AG08395 (cell line): ENCODE data around the gene LSG1.
A peak's percentile ranks its signal among the peaks of the same experiment; 100 is the strongest.

Experiments used
- DNase-seq: peaks from one replicate; pipeline ENCODE4 v3.0.0; 2012; ENCODE audit warnings: mixed read lengths, low spot score

LSG1 gene

GRCh38 chr3:194686816-194687637, 15.0 kb upstream of the LSG1 start:
- DNase-seq: peak; percentile 41

- DNase-seq: no peak
These were observed 14.4 kb upstream of the LSG1 start for GRCh38 chr3:194686414-194686815.

- DNase-seq: peak; percentile 96
These were observed 13.9 kb upstream of the LSG1 start, which contains the start of gene FAM43A for GRCh38 chr3:194685718-194686413. Gene FAM43A (plus strand): TSS chr3:194685883. CDS start chr3:194686827, 944 bp downstream.

GRCh38 chr3:194685065-194685717, 13.2 kb upstream of the LSG1 start:
- no peak for DNase-seq

GRCh38 chr3:194683380-194683779, 11.4 kb upstream of the LSG1 start:
- DNase-seq: no peak

GRCh38 chr3:194682694-194683310, 10.8 kb upstream of the LSG1 start:
- DNase-seq: peak; percentile 88

- no peak for DNase-seq
These were observed 10.2 kb upstream of the LSG1 start for GRCh38 chr3:194682189-194682693.

GRCh38 chr3:194680888-194681615, 9.1 kb upstream of the LSG1 start:
- no peak for DNase-seq

GRCh38 chr3:194676471-194676870, 4.5 kb upstream of the LSG1 start:
- DNase-seq: no peak

- DNase-seq: no peak
These were observed 3.7 kb upstream of the LSG1 start for GRCh38 chr3:194675680-194676079.

GRCh38 chr3:194675081-194675640, 3.2 kb upstream of the LSG1 start:
- DNase-seq: no peak

GRCh38 chr3:194673761-194674160, 1.8 kb upstream of the LSG1 start:
- no peak for DNase-seq

GRCh38 chr3:194672876-194673275, 885 bp upstream of the LSG1 start:
- DNase-seq: no peak

- DNase-seq: peak; percentile 57
These were observed 486 bp downstream of the LSG1 start for GRCh38 chr3:194671511-194671899.

GRCh38 chr3:194667363-194667762, 4.6 kb downstream of the LSG1 start:
- DNase-seq: no peak

GRCh38 chr3:194664857-194665256, 7.1 kb downstream of the LSG1 start:
- DNase-seq: no peak

GRCh38 chr3:194661946-194662345, 10.0 kb downstream of the LSG1 start:
- no peak for DNase-seq

- DNase-seq: no peak
These were observed 10.6 kb downstream of the LSG1 start for GRCh38 chr3:194661374-194661773.

GRCh38 chr3:194659778-194660177, 12.2 kb downstream of the LSG1 start:
- no peak for DNase-seq

GRCh38 chr3:194658477-194659242, 13.3 kb downstream of the LSG1 start:
- no peak for DNase-seq
